Activated CD4-positive, alpha-beta memory T cell treated with anti-CD3 and anti-CD28 coated beads for 36 hours (primary cell): ENCODE measurements around the gene MAST2. TPM values are rescaled to one million over a fixed set of nuclear protein-coding genes. Genes with fewer than 3 reads are reported as not detected.
"Not testable (repeated sequence)": the region's sequence is repeated elsewhere in the genome, so short reads cannot be mapped to it uniquely, and the experiment has no call there.

Experiments
- CTCF ChIA-PET: fragments of 350-600 bp; sonication (Branson Sonifier 250); formaldehyde crosslinking; loops from one replicate; lab custom pipeline; 2021; ENCODE audit warnings: antibody characterized with exemption, inconsistent platforms; lab: Charles Lee
- POLR2A ChIA-PET: fragments of 350-600 bp; sonication (Branson Sonifier 250); formaldehyde crosslinking; loops from one replicate; lab custom pipeline; 2021; ENCODE audit warnings: antibody characterized with exemption; lab: Charles Lee
- DNase-seq: peaks from one replicate; pipeline ENCODE4 v3.0.0-alpha.2; 2020
- H3K27ac Mint-ChIP-seq: one replicate; pipeline ENCODE4 v1.8.0; 2021; ENCODE audit warnings: mixed read lengths
- H3K27me3 Mint-ChIP-seq: one replicate; pipeline ENCODE4 v1.8.0; 2021; ENCODE audit warnings: mixed read lengths
- H3K36me3 Mint-ChIP-seq: one replicate; pipeline ENCODE4 v1.8.0; 2021; ENCODE audit warnings: mixed read lengths
- H3K4me1 Mint-ChIP-seq: one replicate; pipeline ENCODE4 v1.8.0; 2021; ENCODE audit warnings: low read depth, mixed read lengths
- H3K4me3 Mint-ChIP-seq: one replicate; pipeline ENCODE4 v1.8.0; 2021; ENCODE audit warnings: mild to moderate bottlenecking, mixed read lengths
- H3K9me3 Mint-ChIP-seq: one replicate; pipeline ENCODE4 v1.8.0; 2021; ENCODE audit warnings: mixed read lengths
- intact Hi-C: fragments of 100-400 bp; cut with micrococcal nuclease; formaldehyde crosslinking; loops from one replicate; pipeline ENCODE4 v1.15.1; 2023
- total RNA-seq, 2 experiments: library from RNA; stranded (reverse); gene quantifications; one replicate each; pipeline ENCODE4 v1.2.3, GENCODE V29; 2021

Gene MAST2
- total RNA-seq, 2 experiments from 2014 or later: 25.1 to 26.6 TPM

- intact Hi-C loops: no loop called here
- H3K27me3 Mint-ChIP-seq: no peaks in the 10 kb centered on the region
- H3K4me1 Mint-ChIP-seq: peaks cover 9% of the 10 kb centered on the region
- peak; percentile 50 for DNase-seq
- H3K27ac Mint-ChIP-seq: no peak overlapping the region
- no peaks in the 10 kb centered on the region for H3K36me3 Mint-ChIP-seq
- no peak overlapping the region for H3K4me3 Mint-ChIP-seq
- ChIA-PET CTCF (no interaction called here), POLR2A (no interaction called here)
- H3K9me3 Mint-ChIP-seq: no peaks in the 10 kb centered on the region
Observed at GRCh38 chr1:45913183-45913683, 109.8 kb downstream of the MAST2 start.

- Mint-ChIP-seq H3K27me3 (no peaks in the 10 kb centered on the region), H3K9me3 (no peaks in the 10 kb centered on the region), H3K27ac (no peak overlapping the region), H3K4me1 (peaks cover 9% of the 10 kb centered on the region), H3K4me3 (no peak overlapping the region), H3K36me3 (no peaks in the 10 kb centered on the region)
- intact Hi-C loops: no loop called here
- no peak for DNase-seq
- ChIA-PET POLR2A (no interaction called here), CTCF (no interaction called here)
Observed at GRCh38 chr1:45913731-45914501, 110.5 kb downstream of the MAST2 start.

DNA sequence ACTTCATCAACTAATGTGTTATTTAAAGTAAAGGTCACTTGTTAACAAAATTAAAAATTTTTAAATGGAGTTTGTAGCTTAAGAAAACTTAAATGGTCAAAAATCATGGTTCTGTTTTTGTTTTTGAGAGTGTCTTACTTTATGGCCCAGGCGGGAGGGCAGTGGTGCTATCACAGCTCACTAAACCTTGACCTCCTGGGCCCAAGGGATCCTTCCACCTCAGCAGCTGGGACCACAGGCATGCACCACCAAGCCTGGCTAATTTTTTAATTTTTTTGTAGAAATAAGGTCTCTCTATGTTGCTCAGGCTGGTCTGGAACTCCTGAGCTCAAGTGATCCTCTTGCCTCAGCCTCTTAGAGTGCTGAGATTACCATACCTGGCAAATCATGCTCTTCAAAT lies 111.4 kb downstream of the MAST2 start:
- H3K27ac Mint-ChIP-seq: no peak overlapping the region
- no peak for DNase-seq
- POLR2A ChIA-PET: no interaction called here
- H3K27me3 Mint-ChIP-seq: no peaks in the 10 kb centered on the region
- H3K9me3 Mint-ChIP-seq: no peaks in the 10 kb centered on the region
- intact Hi-C loops: no loop called here
- H3K36me3 Mint-ChIP-seq: no peaks in the 10 kb centered on the region
- CTCF ChIA-PET: no interaction called here
- no peak overlapping the region for H3K4me3 Mint-ChIP-seq
- peaks cover 9% of the 10 kb centered on the region for H3K4me1 Mint-ChIP-seq

DNA sequence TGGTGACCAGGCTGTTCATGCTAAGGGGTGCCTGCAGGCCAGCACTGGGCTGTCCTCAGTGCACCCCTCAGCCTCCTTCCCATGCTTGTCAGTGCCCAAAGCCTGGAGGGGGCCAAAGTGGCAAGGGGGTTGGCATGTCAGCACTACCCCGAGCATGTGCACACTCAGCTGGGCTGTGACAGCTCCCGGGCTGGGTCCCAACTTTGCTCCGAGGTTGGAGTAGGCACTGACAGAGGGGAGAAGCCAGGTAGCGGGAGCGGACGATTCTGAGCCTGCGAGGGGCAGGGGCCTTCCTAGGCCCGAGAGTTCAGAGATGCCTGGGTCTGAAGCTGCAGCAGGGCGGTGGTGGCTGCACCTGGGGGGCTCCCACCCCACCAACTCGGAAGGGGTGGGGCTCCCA lies 119.0 kb downstream of the MAST2 start:
- Mint-ChIP-seq H3K9me3 (no peaks in the 10 kb centered on the region), H3K27ac (no peak overlapping the region), H3K36me3 (no peaks in the 10 kb centered on the region), H3K4me1 (no peaks in the 10 kb centered on the region), H3K27me3 (no peaks in the 10 kb centered on the region), H3K4me3 (no peak overlapping the region)
- ChIA-PET CTCF (no interaction called here), POLR2A (no interaction called here)
- intact Hi-C loops: no loop called here
- no peak for DNase-seq

DNA sequence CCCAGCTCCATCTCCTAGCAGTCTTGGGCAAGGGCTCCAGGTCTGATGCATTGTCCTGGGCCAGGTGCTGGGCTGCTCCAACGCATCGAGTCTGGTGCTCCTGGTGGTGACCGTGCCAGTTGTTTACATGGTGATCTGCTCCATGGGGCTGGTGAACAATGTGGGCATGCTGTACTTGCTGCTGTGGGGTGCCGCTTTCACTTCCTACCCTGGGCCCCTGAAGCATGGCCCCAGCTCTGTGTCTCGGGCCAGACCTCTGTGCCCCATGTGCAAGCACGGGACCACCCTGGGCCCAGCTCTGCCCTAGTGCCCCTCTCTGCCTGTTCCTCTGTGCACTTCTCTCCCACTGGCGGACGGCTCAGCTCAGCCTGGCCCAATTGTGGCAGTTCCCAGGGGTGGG lies 119.4 kb downstream of the MAST2 start:
- no peak overlapping the region for H3K27ac Mint-ChIP-seq
- intact Hi-C loops: no loop called here
- ChIA-PET CTCF (no interaction called here), POLR2A (no interaction called here)
- DNase-seq: no peak
- no peak overlapping the region for H3K4me3 Mint-ChIP-seq
- no peaks in the 10 kb centered on the region for H3K4me1 Mint-ChIP-seq
- H3K27me3 Mint-ChIP-seq: no peaks in the 10 kb centered on the region
- no peaks in the 10 kb centered on the region for H3K9me3 Mint-ChIP-seq
- no peaks in the 10 kb centered on the region for H3K36me3 Mint-ChIP-seq

DNA sequence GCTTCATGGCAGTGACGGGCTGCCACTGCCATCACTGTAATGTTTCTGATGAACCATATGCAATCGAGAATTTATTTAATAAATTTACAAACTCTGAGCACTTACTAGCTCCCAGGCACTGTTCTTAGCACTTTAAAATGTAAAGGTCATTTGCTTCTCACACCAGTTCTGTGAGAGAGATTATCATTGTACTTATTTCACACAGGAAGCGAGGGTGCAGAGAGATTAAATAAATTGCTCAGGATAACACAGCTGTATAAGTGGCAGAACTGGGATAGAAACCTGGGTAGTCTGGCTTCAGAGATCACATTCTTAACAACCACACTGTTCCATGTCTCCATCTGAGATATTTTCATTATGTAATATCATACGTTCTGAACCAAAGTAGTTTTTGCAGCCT lies 119.9 kb downstream of the MAST2 start:
- Mint-ChIP-seq H3K27me3 (no peaks in the 10 kb centered on the region), H3K9me3 (no peaks in the 10 kb centered on the region), H3K27ac (no peak overlapping the region), H3K36me3 (no peaks in the 10 kb centered on the region), H3K4me1 (no peaks in the 10 kb centered on the region), H3K4me3 (no peak overlapping the region)
- intact Hi-C loops: no loop called here
- CTCF ChIA-PET: no interaction called here
- DNase-seq: no peak
- POLR2A ChIA-PET: no interaction called here

DNA sequence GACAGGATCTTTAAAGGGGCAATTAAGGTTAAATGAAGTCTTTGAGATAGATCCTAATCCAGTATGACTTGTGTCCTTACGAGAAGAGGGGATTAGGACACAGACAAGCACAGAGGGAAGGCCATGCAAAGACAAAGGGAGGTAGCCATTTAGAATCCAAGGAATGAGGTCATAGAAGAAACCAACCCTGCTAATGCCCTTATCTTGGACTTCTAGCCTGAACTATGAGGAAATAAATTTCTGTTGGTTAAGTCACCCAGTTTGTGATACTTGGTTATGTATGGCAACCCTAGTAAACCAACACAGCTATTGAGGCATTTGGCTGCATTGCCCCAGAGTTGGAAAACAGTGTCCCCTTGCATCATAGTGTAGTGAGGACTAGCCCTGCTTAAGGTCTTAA lies 121.3 kb downstream of the MAST2 start:
- Mint-ChIP-seq H3K36me3 (no peaks in the 10 kb centered on the region), H3K27ac (no peak overlapping the region), H3K4me1 (peaks cover 9% of the 10 kb centered on the region), H3K27me3 (no peaks in the 10 kb centered on the region), H3K4me3 (no peak overlapping the region), H3K9me3 (no peaks in the 10 kb centered on the region)
- ChIA-PET POLR2A (no interaction called here), CTCF (no interaction called here)
- no peak for DNase-seq
- intact Hi-C loops: no loop called here

GRCh38 chr1:45925728-45926287 lies 122.4 kb downstream of the MAST2 start:
- H3K4me3 Mint-ChIP-seq: no peak overlapping the region
- peaks cover 9% of the 10 kb centered on the region for H3K4me1 Mint-ChIP-seq
- ChIA-PET CTCF (interaction anchor here (0.5 kb wide), 1 partner anchor 519 kb away, joined by 3 read pairs; no protein-coding TSS in a partner anchor), POLR2A (no interaction called here)
- no peak overlapping the region for H3K27ac Mint-ChIP-seq
- H3K27me3 Mint-ChIP-seq: no peaks in the 10 kb centered on the region
- intact Hi-C loops: no loop called here
- H3K36me3 Mint-ChIP-seq: no peaks in the 10 kb centered on the region
- no peak for DNase-seq
- H3K9me3 Mint-ChIP-seq: no peaks in the 10 kb centered on the region

- intact Hi-C loops: no loop called here
- Mint-ChIP-seq H3K4me3 (no peak overlapping the region), H3K36me3 (no peaks in the 10 kb centered on the region), H3K27ac (no peak overlapping the region), H3K4me1 (peaks cover 9% of the 10 kb centered on the region), H3K9me3 (no peaks in the 10 kb centered on the region), H3K27me3 (no peaks in the 10 kb centered on the region)
- DNase-seq: no peak
- ChIA-PET POLR2A (no interaction called here), CTCF (no interaction called here)
Observed at GRCh38 chr1:45926330-45926729, 122.9 kb downstream of the MAST2 start.

GRCh38 chr1:45927231-45927915 lies 124.0 kb downstream of the MAST2 start:
- H3K36me3 Mint-ChIP-seq, H3K27me3 Mint-ChIP-seq, H3K4me3 Mint-ChIP-seq, H3K27ac Mint-ChIP-seq, H3K9me3 Mint-ChIP-seq, H3K4me1 Mint-ChIP-seq, intact Hi-C loops, DNase-seq: not testable (repeated sequence)
- ChIA-PET POLR2A (interaction anchor here (0.6 kb wide), 1 partner anchor 346 kb away, joined by 3 read pairs; no protein-coding TSS in a partner anchor), CTCF (interaction anchor here (0.9 kb wide), 1 partner anchor 245 kb away, joined by 3 read pairs; no protein-coding TSS in a partner anchor)

DNA sequence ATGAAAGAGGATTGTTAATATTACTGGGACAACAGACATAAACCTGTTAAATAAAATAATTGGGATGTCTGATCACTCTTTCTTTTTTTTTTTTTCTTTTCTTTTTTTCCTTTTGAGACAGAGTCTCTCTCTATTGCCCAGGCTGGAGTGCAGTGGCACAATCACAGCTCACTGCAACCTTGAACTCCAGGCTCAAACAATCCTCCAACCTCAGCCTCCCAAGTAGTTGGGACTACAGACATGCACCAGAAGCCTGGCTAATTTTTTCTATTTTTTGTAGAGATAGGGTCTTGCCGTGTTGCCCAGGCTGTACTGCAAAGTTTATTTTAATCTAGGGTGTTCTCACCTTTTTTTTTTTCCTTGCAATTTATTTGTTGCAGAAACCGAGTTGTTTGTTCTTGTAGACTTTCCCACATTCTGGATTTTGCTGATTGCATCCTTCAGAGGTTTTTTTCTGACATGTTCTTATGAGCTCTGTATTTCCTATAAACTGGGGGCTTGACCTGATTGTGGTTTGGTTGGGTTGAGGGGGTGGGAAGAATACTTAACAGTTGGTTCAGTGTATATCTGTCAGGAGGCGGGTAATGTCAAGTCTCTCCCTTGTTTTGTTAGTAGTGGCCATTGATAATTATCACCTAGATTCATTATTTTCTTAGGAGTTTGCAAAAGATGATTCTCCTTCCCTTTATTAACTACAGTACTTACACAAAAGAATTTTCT lies 125.2 kb downstream of the MAST2 start:
- H3K27me3 Mint-ChIP-seq: no peaks in the 10 kb centered on the region
- DNase-seq: no peak
- H3K4me1 Mint-ChIP-seq: peaks cover 9% of the 10 kb centered on the region
- POLR2A ChIA-PET: no interaction called here
- CTCF ChIA-PET: interaction anchor here (0.8 kb wide), 1 partner anchor 110 kb away, joined by 3 read pairs; no protein-coding TSS in a partner anchor
- H3K9me3 Mint-ChIP-seq: no peaks in the 10 kb centered on the region
- H3K4me3 Mint-ChIP-seq: no peak overlapping the region
- no peaks in the 10 kb centered on the region for H3K36me3 Mint-ChIP-seq
- H3K27ac Mint-ChIP-seq: no peak overlapping the region
- intact Hi-C loops: no loop called here

GRCh38 chr1:45929257-45929687 lies 125.9 kb downstream of the MAST2 start:
- intact Hi-C loops: no loop called here
- POLR2A ChIA-PET: no interaction called here
- CTCF ChIA-PET: interaction anchor here (0.8 kb wide), 1 partner anchor 111 kb away, joined by 3 read pairs; no protein-coding TSS in a partner anchor
- H3K27me3 Mint-ChIP-seq: no peaks in the 10 kb centered on the region
- H3K36me3 Mint-ChIP-seq: no peaks in the 10 kb centered on the region
- no peaks in the 10 kb centered on the region for H3K9me3 Mint-ChIP-seq
- DNase-seq: no peak
- H3K4me1 Mint-ChIP-seq: peaks cover 9% of the 10 kb centered on the region
- H3K4me3 Mint-ChIP-seq: no peak overlapping the region
- H3K27ac Mint-ChIP-seq: no peak overlapping the region
